ENCODE results near the gene TEX26. TPM values are rescaled to one million over a fixed set of nuclear protein-coding genes. Genes with fewer than 3 reads are reported as not detected.

TEX26 gene
- total and polyA plus RNA-seq, 10 of the 15 experiments (the other 5 are each of a cell fraction or from before 2014, with no cell fraction given), result not detected

GRCh38 chr13:30898678-30899241 lies 33.7 kb upstream of the TEX26 start:
- TF ChIP-seq MYB (IDR thresholded peaks at IDR 0.05; ENCODE audit: borderline replicate concordance, low read depth, low read length), result no peak
- TF ChIP-seq ESRRA (IDR thresholded peaks at IDR 0.05; ENCODE audit: low read length), result no peak
- no peak for TF ChIP-seq CEBPZ (IDR thresholded peaks at IDR 0.05; ENCODE audit: low read depth, low read length)
- TF ChIP-seq BACH1 (IDR thresholded peaks at IDR 0.05; ENCODE audit: borderline replicate concordance), result no peak
- Histone ChIP-seq H3K4me1 (ENCODE audit: control insufficient read depth, insufficient read depth, low read length) (no peaks in the 10 kb centered on the region), H3K9me3 (replicated peaks; ENCODE audit: control insufficient read depth, insufficient read depth, low read length) (no peaks in the 10 kb centered on the region), H3K9ac (ENCODE audit: control insufficient read depth, insufficient read depth, low read length) (no peak overlapping the region), H3K36me3 (ENCODE audit: control insufficient read depth in 2 of 2, insufficient read depth in 2 of 2, low read length in 1 of 2) (no peaks in the 10 kb centered on the region), H4K20me1 (ENCODE audit: control insufficient read depth, insufficient read depth) (no peaks in the 10 kb centered on the region), H3K79me2 (ENCODE audit: control insufficient read depth, insufficient read depth, low read length) (no peaks in the 10 kb centered on the region), H3K4me3 (no peak overlapping the region), H2AFZ (ENCODE audit: control insufficient read depth, low read depth, low read length) (no peak overlapping the region), H3K27ac (ENCODE audit: control insufficient read depth, insufficient read depth) (no peak overlapping the region), H3K27me3 (replicated peaks in 1 of 2; ENCODE audit: control insufficient read depth in 2 of 2, insufficient read depth in 2 of 2, low read length in 1 of 2) (peaks cover 0 to 5% of the 10 kb centered on the region in 2 experiments; a peak in 3 of 4 replicates), H3K4me2 (ENCODE audit: control insufficient read depth, insufficient read depth) (no peak overlapping the region)
- WGBS (ENCODE audit: insufficient coverage, insufficient replicate concordance, low lambda C conversion rate, missing lambda C conversion rate), result 31% methylated on average over 7 of the region's 7 CpGs
- intact Hi-C loops (cut with micrococcal nuclease; ENCODE audit: unreplicated experiment) (no loop called here), in situ Hi-C loops (cut with MboI) (no loop called here)
- ChIA-PET CTCF (no interaction called here), POLR2A (no interaction called here), SMC1A (ENCODE audit: uncharacterized antibody, unreplicated experiment) (no interaction called here), RAD21 (ENCODE audit: unreplicated experiment) (no interaction called here)
- FAIRE-seq (no peak), DNase-seq (ENCODE audit: low read depth, low spot score) (no peak), ATAC-seq (no peak)
- no TSS peak for BruUV-seq (replicated peaks)

Data from GM12878 (cell line).